HG03097 (cell line): ENCODE results near the gene TIMM44.
"Not testable (repeated sequence)": the region's sequence is repeated elsewhere in the genome, so short reads cannot be mapped to it uniquely, and the experiment has no call there.

ENCODE experiments used
- ATAC-seq: cut with Tn5 transposase; IDR thresholded peaks from one replicate; pipeline ENCODE4 v1.9.1; 2021; ENCODE audit not compliant: unreplicated experiment, low FRiP score

Gene TIMM44

GRCh38 chr19:7904074-7905020 lies 39.1 kb downstream of the TIMM44 start:
- peak; percentile 30 for ATAC-seq

GRCh38 chr19:7903244-7904073 lies 40.0 kb downstream of the TIMM44 start, which contains the start of gene MAP2K7:
MAP2K7 (plus strand) TSS chr19:7903877; CDS start chr19:7903945, 68 bp downstream.
- peak; percentile 83 for ATAC-seq

- no peak for ATAC-seq
Observed at GRCh38 chr19:7902796-7903243, 40.6 kb downstream of the TIMM44 start.

- no peak for ATAC-seq
Observed at GRCh38 chr19:7901337-7901736, 42.1 kb downstream of the TIMM44 start.

- no peak for ATAC-seq
Observed at GRCh38 chr19:7900931-7901330, 42.5 kb downstream of the TIMM44 start.

GRCh38 chr19:7900401-7900870 lies 43.0 kb downstream of the TIMM44 start:
- ATAC-seq: no peak

GRCh38 chr19:7899751-7900378 lies 43.6 kb downstream of the TIMM44 start:
- no peak for ATAC-seq

GRCh38 chr19:7898967-7899366 lies 44.5 kb downstream of the TIMM44 start:
- no peak for ATAC-seq

GRCh38 chr19:7897292-7897691 lies 46.2 kb downstream of the TIMM44 start:
- ATAC-seq: no peak

GRCh38 chr19:7895565-7895964 lies 47.9 kb downstream of the TIMM44 start:
- ATAC-seq: no peak

- ATAC-seq: no peak
Observed at GRCh38 chr19:7894612-7895309, 48.7 kb downstream of the TIMM44 start.

- not testable (repeated sequence) for ATAC-seq
Observed at GRCh38 chr19:7893362-7894101, 49.9 kb downstream of the TIMM44 start.

- ATAC-seq: no peak
Observed at GRCh38 chr19:7888826-7889217, 54.6 kb downstream of the TIMM44 start.

- ATAC-seq: no peak
Observed at GRCh38 chr19:7888145-7888825, 55.2 kb downstream of the TIMM44 start, which contains the start of gene LRRC8E. LRRC8E (plus strand) TSS chr19:7888510; CDS start chr19:7895604, 7,094 bp downstream.

- no peak for ATAC-seq
Observed at GRCh38 chr19:7887408-7888144, 55.9 kb downstream of the TIMM44 start.

- ATAC-seq: no peak
Observed at GRCh38 chr19:7885818-7886217, 57.6 kb downstream of the TIMM44 start.

GRCh38 chr19:7883796-7884570 lies 59.5 kb downstream of the TIMM44 start:
- ATAC-seq: no peak
